Skeletal muscle tissue (tissue), 4 donors: Measurements from ENCODE around the gene ALPP. TPM values are rescaled to one million over a fixed set of nuclear protein-coding genes. Genes with fewer than 3 reads are reported as not detected.
"Not testable (repeated sequence)": the region's sequence is repeated elsewhere in the genome, so short reads cannot be mapped to it uniquely, and the experiment has no call there.

Experiments used
- H3K27ac ChIP-seq: one replicate; pipeline ENCODE4 v1.7.0; 2013; ENCODE audit warnings: mild to moderate bottlenecking, low read depth, low read length, inconsistent platforms
- H3K27me3 ChIP-seq, 3 donors: one replicate each; pipeline ENCODE4 v1.7.0; 2013; ENCODE audit warnings: low read length in 3 of 3; ENCODE audit not compliant: control insufficient read depth in 3 of 3, insufficient read depth in 3 of 3
- H3K36me3 ChIP-seq, 3 donors: one replicate each; pipeline ENCODE4 v1.7.0; 2013; ENCODE audit warnings: low read length in 3 of 3; ENCODE audit not compliant: control insufficient read depth in 3 of 3, insufficient read depth in 3 of 3
- H3K4me1 ChIP-seq, 3 donors: one replicate each; pipeline ENCODE4 v1.7.0; 2013; ENCODE audit warnings: low read length in 3 of 3, mild to moderate bottlenecking in 3 of 3; ENCODE audit not compliant: control insufficient read depth in 3 of 3, insufficient read depth in 3 of 3
- H3K4me3 ChIP-seq, 3 donors: one replicate each; pipeline ENCODE4 v1.7.0; 2013; ENCODE audit warnings: low read length in 3 of 3
- H3K9ac ChIP-seq, 3 donors: one replicate each; pipeline ENCODE4 v1.7.0; 2013; ENCODE audit warnings: low read length in 3 of 3, mild to moderate bottlenecking in 3 of 3, moderate library complexity in 2 of 3, low read depth in 1 of 3
- H3K9me3 ChIP-seq, 3 donors: one replicate each; pipeline ENCODE4 v1.7.0; 2013; ENCODE audit warnings: low read length in 3 of 3; ENCODE audit not compliant: control insufficient read depth in 3 of 3
- total RNA-seq: library from RNA; depleted of rRNA; stranded (reverse); fragments of >200 nt; gene quantifications from one replicate; pipeline ENCODE4 v1.2.3, GENCODE V29; 2014
- donor health status: Osteomylitis.

ALPP gene
- total RNA-seq, 1 donor from 2014 or later, result not detected

- H3K9ac ChIP-seq, H3K27ac ChIP-seq, H3K4me3 ChIP-seq, H3K36me3 ChIP-seq, H3K4me1 ChIP-seq, H3K9me3 ChIP-seq: not testable (repeated sequence)
- peaks cover 36 to 46% (median 43%) of the 10 kb centered on the region in 3 donors for H3K27me3 ChIP-seq
Observed at GRCh38 chr2:232381204-232382031, 2.9 kb downstream of the ALPP start.

- no peaks in the 10 kb centered on the region for H3K36me3 ChIP-seq
- H3K4me3 ChIP-seq, result no peak overlapping the region
- H3K9ac ChIP-seq, result no peak overlapping the region
- H3K9me3 ChIP-seq, result no peaks in the 10 kb centered on the region
- peaks cover 0 to 5% (median 0%) of the 10 kb centered on the region in 3 donors for H3K4me1 ChIP-seq
- H3K27me3 ChIP-seq, result peaks cover 47 to 55% (median 48%) of the 10 kb centered on the region in 3 donors
- no peak overlapping the region for H3K27ac ChIP-seq
Observed at GRCh38 chr2:232382331-232383225, 4.0 kb downstream of the ALPP start.

- Histone ChIP-seq H3K27ac (no peak overlapping the region), H3K4me3 (no peak overlapping the region), H3K36me3 (no peaks in the 10 kb centered on the region), H3K4me1 (peaks cover 0 to 5% (median 3%) of the 10 kb centered on the region in 3 donors), H3K27me3 (peaks cover 60 to 73% (median 67%) of the 10 kb centered on the region in 3 donors), H3K9me3 (no peaks in the 10 kb centered on the region), H3K9ac (no peak overlapping the region)
Observed at GRCh38 chr2:232384466-232384865, 5.9 kb downstream of the ALPP start.

GRCh38 chr2:232385058-232385457, 6.5 kb downstream of the ALPP start:
- H3K27me3 ChIP-seq, result peaks cover 62 to 79% (median 70%) of the 10 kb centered on the region in 3 donors
- not testable (repeated sequence) for H3K36me3 ChIP-seq, H3K27ac ChIP-seq, H3K4me1 ChIP-seq, H3K9ac ChIP-seq, H3K4me3 ChIP-seq, H3K9me3 ChIP-seq

- Histone ChIP-seq H3K27ac (no peak overlapping the region), H3K4me1 (peaks cover 0 to 5% (median 3%) of the 10 kb centered on the region in 3 donors), H3K4me3 (no peak overlapping the region), H3K9ac (no peak overlapping the region), H3K36me3 (no peaks in the 10 kb centered on the region), H3K27me3 (peaks cover 69 to 84% (median 78%) of the 10 kb centered on the region in 3 donors), H3K9me3 (no peaks in the 10 kb centered on the region)
Observed at GRCh38 chr2:232385660-232386489, 7.3 kb downstream of the ALPP start.

DNA sequence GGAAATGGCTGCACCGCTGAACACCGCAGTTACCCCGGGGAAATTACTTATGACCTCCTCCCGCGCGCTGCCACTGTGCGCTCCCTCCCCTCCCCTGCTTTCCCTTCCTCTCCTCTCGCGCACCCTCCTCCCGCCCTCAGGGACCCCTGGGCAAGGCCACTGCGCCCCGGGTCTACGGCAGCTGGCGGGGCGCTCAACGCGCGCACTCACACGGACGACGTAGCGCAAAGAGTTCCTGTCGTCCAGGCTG, 7.9 kb downstream of the ALPP start:
- Histone ChIP-seq H3K27ac (no peak overlapping the region), H3K36me3 (no peaks in the 10 kb centered on the region), H3K9ac (no peak overlapping the region), H3K4me1 (peaks cover 0 to 5% (median 3%) of the 10 kb centered on the region in 3 donors), H3K4me3 (no peak overlapping the region), H3K27me3 (peaks cover 69 to 82% (median 81%) of the 10 kb centered on the region in 3 donors), H3K9me3 (no peaks in the 10 kb centered on the region)

DNA sequence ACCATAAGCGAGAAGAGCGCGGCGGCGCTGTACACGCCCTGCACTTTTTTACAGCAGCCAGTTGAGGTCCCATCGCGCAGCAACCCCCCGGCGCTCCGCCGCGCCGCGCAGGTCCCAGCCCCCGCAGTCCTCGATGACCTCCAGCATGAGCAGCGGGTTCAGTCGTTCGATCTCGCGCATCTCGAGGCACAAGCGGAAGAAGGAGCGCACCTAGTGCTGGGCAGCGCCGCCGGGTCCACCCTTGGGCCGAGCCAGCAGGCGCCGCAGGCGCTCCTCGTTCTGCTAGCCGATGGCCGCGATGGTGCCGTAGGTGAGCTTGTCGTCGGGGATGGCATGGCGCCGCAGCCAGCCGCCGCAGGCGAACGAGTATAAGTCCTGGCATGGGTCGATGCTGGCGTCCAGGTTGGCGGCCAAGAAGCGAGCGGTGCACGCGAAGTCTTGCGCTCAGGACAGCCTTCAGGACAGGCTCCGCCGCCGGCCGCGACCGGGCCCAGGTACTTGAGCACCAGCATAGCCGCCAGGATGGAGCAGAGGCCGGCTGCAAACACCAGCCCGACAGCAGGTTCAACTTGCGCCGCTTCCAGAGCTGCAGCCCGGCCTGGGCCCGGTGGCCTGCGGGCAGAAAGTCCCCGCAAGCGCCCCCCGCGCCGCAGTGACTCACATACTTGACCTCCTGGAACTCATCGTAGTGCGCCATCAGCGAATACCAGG, 8.3 kb downstream of the ALPP start:
- H3K36me3 ChIP-seq, result no peaks in the 10 kb centered on the region
- H3K27me3 ChIP-seq, result peaks cover 65 to 78% (median 76%) of the 10 kb centered on the region in 3 donors
- no peaks in the 10 kb centered on the region for H3K9me3 ChIP-seq
- H3K4me1 ChIP-seq, result peaks cover 0 to 5% (median 3%) of the 10 kb centered on the region in 3 donors
- H3K27ac ChIP-seq, result no peak overlapping the region
- H3K4me3 ChIP-seq, result peak overlapping the region in 1 of 3 donors; percentile 22
- H3K9ac ChIP-seq, result no peak overlapping the region

DNA sequence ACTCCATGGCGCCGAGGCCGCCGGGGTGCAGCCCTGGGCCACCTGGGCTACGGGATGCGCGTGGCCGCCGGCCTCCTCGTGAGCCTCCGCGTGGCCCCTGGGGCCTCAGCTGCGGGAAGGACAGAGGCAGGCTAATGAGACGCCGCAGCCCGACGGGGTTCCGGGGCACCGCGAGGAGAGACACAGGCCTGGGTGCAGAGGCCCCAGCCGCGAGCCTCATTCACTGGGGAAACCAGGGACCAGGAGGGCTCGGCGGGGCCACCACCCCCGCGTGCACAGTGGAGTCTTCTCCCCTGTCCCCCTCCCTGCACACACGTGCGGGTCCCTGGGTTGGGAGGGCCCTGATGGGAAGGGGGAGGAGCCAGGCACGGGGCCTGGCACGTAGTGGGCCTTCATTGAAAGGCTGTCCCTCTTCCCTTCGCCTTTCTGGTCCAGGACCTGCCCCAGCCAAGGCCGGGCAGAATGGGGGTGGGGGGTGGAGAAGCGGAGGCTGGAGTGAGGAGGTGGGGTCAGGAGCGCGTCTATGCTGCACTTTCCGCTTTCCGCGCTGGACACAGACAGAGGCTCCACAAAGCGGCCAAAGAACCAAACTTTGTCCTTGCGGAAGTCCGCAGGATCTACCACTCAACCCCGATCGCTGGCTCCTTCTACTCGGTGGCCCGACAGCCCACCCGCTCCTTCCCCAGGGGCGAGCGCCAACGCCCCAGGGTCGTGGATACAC, 9.1 kb downstream of the ALPP start:
- no peak overlapping the region for H3K27ac ChIP-seq
- no peaks in the 10 kb centered on the region for H3K9me3 ChIP-seq
- H3K4me1 ChIP-seq, result peaks cover 0 to 5% (median 3%) of the 10 kb centered on the region in 3 donors
- H3K9ac ChIP-seq, result no peak overlapping the region
- no peaks in the 10 kb centered on the region for H3K36me3 ChIP-seq
- no peak overlapping the region for H3K4me3 ChIP-seq
- peaks cover 58 to 73% (median 70%) of the 10 kb centered on the region in 3 donors for H3K27me3 ChIP-seq
